GM21717 (cell line): ENCODE data around the gene TMEM44.
"Not testable (repeated sequence)": the region's sequence is repeated elsewhere in the genome, so short reads cannot be mapped to it uniquely, and the experiment has no call there.

Experiments
- ATAC-seq: cut with Tn5 transposase; IDR thresholded peaks from one replicate; pipeline ENCODE4 v1.9.1; 2021; ENCODE audit warnings: mild to moderate bottlenecking, moderate library complexity; ENCODE audit not compliant: unreplicated experiment

TMEM44 gene

DNA sequence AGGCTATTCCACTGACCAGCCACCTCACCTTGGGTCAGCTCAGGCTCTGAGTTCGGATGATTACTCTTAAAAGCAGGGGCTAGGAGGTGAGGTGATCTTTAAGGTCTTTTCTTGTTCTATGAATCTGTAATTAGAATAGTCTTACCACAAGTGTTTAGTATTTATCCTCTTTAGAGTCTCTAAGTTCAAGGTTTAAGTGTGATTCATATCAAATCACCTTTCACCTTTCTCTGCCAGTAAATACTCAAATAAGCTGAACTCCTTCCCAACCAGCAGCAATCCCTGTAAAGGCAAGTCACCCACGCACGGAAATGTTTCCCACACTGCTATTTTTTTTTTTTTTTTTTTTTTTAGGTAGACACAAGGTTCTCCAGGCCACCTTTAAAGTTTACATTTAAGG is 14.5 kb upstream of the TMEM44 start:
- no peak for ATAC-seq

GRCh38 chr3:194642769-194643168 is 9.6 kb upstream of the TMEM44 start:
- ATAC-seq, result no peak

- ATAC-seq, result no peak
Measured at GRCh38 chr3:194640829-194641228, 7.6 kb upstream of the TMEM44 start.

GRCh38 chr3:194638991-194639605 is 5.9 kb upstream of the TMEM44 start:
- no peak for ATAC-seq

- ATAC-seq, result no peak
Measured at GRCh38 chr3:194637541-194638400, 4.6 kb upstream of the TMEM44 start.

GRCh38 chr3:194637066-194637465 is 3.8 kb upstream of the TMEM44 start:
- ATAC-seq, result no peak

DNA sequence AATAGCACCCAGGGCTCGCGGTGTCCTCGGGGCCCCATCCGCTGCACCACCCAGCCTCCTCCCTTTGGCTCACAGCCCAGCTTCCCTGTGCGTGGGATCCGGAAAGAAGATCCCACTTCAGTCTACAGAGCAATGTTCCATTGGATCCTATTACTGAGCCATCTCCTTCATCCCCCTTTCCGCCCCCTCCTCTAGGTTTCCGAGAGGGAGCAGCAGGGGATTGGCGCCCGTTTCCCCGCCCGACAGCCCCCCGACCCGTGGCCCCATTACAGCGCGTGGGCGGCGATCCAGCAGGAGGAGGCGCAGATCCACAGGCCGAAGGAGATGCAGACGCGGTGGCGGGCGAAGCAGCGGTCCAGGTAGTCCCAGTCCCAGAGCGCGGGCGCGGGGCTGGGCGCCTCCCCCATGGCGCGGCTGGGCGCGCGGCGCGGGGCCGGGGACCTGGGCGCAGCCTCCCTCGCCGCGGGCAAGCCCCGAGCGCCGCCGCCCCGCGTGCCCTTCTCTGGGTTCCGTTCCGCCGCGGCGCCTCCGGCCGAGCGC is 340 bp downstream of the TMEM44 start:
- ATAC-seq, result peak; percentile 46

- no peak for ATAC-seq
Measured at GRCh38 chr3:194632226-194632808, 902 bp downstream of the TMEM44 start.

GRCh38 chr3:194631696-194632095 is 1.5 kb downstream of the TMEM44 start:
- ATAC-seq, result no peak

GRCh38 chr3:194630681-194631080 is 2.5 kb downstream of the TMEM44 start:
- not testable (repeated sequence) for ATAC-seq

GRCh38 chr3:194624956-194625355 is 8.3 kb downstream of the TMEM44 start:
- ATAC-seq, result no peak

- ATAC-seq, result no peak
Measured at GRCh38 chr3:194623449-194624290, 9.5 kb downstream of the TMEM44 start.

GRCh38 chr3:194622621-194623340 is 10.4 kb downstream of the TMEM44 start:
- no peak for ATAC-seq

DNA sequence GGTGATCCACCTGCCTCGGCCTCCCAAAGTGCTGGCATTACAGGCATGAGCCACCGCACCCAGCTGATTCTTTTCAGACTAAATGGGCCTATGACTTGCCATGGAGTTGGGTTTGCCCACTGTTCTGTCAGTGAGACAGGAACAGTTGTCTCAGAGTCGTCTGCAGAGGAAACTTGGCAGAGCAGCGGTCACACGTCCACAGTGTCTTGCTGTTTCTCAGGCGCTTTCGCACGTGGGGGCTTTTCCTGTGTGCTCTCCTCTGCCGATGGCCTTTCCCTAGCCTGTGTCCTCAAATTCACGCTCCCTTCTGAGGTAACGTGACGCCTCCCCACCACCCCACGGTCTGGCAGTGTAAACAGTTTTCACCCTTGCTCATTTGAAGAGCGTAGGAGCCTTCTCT is 11.3 kb downstream of the TMEM44 start:
- no peak for ATAC-seq

DNA sequence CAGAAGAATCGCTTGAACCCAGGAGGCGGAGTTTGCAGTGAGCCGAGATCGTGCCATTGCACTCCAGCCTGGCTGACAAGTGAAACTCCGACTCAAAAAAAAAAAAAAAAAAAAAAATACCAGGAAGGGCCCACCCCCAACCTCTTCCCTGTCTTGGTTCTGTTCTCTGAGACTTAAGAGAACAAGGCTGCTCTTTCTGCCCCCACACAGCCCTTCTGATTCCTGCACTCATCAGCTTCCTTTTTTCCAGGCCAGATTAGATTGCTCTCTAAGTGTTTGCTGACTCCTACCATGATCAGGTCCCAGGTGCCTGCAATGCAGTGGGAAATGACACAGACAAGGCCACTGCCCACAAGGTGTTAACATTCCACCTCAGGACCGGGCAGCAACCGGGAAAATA is 13.0 kb downstream of the TMEM44 start:
- no peak for ATAC-seq

- no peak for ATAC-seq
Measured at GRCh38 chr3:194619741-194620140, 13.5 kb downstream of the TMEM44 start.

- no peak for ATAC-seq
Measured at GRCh38 chr3:194618858-194619608, 14.2 kb downstream of the TMEM44 start.

- no peak for ATAC-seq
Measured at GRCh38 chr3:194617827-194618226, 15.4 kb downstream of the TMEM44 start.

GRCh38 chr3:194617143-194617671 is 16.0 kb downstream of the TMEM44 start:
- ATAC-seq, result no peak
